ENCODE data around the gene SPAG9. TPM values are rescaled to one million over a fixed set of nuclear protein-coding genes. Genes with fewer than 3 reads are reported as not detected.

Gene SPAG9
- total RNA-seq, 1 donor from 2014 or later: 164 TPM

DNA sequence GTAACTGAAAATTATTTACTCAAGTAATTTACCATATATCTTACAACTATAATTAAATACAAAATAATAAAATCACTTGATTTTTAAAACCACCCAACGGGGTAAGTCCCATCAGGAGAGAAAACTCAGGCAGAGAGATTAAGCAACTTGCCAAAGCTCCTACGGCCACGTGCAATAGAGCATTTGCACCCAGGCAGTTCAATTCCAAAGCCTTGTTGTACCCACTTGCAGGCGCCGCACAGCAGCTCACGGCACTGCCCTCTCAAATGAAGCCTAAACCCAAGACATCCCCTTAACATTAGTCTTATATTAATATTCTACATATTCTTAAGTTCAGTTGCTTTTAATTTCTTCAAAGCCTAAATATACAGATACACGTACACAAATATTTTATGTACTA is 75.7 kb downstream of the SPAG9 start:
- no peak for DNase-seq

DNA sequence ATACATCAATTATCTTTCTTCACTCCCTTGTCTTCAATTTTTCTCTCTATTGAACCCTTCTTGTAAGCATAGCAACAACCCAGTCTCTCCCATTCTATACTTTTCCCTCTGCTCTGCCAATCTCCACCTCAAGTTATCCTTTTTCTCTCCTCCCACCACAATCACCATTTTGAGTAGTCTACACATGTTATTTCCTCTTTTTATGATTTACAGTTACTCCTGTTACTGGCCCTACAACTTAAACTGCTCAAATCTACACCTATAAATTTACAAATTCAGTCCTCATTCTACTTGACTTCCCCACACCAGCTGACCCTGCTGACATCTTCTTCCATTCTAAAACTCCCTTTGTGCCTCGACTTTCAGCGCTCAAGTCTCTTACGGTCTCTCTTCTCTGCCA is 84.6 kb downstream of the SPAG9 start:
- no peak for DNase-seq

DNA sequence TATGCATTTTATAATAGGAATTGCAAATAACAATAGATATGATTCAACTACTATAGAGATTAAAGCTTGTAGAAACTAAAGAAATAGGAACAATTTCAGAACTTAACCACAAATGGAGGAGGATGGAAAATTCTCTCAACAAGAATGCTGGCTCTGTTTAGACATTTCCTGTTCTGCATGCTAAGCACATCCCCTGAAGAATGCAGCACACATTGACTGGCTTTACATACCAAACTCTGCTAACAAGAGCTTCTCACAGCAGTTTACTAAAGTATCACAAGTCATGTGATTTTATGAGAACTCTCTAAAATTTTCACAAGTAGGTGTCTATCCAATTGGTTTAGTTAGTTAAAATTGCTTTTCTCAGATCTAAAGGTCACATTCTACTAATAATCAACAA is 85.2 kb downstream of the SPAG9 start:
- DNase-seq: peak; percentile 95

DNA sequence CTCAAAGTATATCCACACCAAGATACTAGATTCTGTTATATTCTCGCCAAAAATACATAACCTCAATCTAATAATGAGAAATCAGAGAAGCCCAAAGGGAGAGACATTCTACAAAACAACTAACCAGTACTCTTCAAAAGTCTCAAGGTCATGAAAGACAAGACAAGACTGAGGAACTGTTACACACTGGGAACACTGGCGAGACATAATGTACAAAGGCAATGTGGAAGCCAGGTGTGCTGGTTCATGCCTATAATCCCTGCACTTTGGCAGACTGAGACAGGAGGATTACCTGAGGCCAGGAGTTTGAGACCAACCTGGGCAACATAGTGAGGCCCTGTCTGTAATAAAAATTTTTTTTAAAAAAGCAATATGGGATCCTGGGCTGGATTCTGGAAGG is 85.9 kb downstream of the SPAG9 start:
- no peak for DNase-seq

DNA sequence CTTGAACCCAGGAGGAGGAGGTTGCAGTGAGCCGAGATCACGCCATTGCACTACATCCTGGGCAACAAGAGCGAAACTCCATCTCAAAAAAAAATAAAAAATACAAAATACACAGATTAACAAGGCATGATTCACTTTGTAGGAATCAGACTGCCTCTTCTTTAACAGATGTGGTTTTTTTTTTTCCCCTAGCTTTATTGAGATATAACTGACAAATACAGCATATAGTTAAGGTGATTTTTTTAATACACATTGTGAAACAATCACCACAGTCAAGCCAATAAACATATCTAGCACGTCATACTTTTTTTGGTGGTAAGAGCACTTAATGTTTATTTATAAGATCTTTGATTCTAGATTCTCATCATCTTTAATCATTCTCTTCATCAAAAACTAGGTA is 87.8 kb downstream of the SPAG9 start:
- DNase-seq: no peak

DNA sequence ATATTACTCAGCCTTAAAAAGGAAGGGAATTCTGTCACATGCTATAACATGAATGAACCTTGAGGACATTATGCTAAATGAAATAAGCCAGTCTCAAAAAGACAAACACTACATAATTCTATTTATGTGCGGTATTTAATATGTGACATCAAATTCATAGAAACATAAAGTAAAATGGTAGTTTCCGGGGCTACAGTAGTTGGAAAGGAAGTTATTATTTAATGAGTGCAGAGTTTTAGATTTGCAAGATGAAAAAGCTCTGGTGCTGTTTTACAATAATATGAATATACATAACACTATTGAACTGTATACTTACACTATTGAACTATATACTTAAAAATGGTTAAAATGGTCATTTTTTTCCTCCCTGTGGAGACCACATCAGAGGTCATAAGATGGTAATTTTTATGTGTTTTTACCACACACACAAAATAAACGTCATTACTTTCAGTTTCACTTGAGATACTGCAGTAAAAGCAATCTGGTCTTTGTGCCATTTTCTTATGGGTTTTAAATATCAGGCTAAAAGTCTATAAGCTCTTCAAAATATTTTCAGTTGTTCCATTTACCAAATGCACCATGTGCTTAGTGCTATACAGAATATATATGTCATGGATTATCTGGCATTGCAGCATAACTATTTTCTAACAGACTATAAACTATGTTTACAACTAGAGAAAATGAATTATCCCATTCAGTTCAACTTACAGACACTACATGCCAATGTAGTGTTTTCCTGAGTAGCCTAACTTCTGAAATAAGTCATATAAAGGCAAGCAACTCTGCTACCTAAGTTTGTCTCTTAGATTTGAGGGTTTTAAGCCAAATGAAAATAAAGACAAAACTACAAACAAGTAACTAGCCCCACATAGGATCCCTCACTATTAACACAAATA is 90.9 kb downstream of the SPAG9 start:
- DNase-seq: peak; percentile 10

DNA sequence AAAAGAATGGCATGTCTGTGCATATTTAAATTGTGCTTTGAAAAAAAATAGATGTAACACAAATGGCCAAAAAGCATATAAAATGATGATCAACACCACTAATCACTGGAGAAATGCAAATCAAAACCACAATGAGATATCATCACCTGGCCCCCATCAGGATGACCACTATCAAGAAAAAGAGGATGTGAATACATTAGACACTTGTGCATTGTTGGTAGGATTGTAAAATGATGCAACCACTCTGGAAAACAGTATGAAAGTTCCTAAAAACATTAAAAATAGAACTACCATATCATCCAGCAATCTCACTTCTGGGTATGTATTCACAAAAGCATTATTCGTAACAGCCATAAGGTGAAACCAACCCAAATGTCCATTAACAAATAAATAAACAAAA is 91.5 kb downstream of the SPAG9 start:
- no peak for DNase-seq

DNA sequence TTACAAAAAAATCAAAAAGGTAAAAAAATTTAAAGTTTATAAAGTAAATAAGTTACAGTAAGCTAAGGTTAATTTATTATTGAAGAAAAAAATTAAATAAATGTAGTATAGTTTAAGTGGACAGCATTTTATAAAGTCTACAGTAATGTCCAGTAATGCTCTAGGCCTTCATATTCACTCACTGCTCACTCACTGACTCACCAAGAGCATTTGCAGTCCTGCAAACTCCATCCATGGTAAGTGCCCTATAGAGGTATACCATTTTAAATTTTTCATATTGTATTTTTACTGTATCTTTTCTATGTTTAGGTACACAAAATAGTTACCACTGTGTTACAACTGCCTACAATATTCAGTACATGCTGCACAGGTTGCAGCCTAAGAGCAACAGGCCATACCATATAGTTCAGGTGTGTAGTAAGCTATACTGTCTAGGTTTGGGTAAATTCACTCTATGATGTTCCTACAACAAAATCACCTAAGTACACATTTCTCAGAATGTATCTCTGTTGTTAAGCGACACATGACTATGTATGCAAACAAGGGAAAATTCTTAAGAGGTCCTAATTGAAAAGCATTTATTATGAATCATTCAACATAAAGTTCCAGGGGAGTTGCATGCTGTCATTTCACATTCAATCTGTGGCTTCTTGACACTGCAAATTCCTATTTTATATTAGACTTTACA is 92.3 kb downstream of the SPAG9 start:
- no peak for DNase-seq

DNA sequence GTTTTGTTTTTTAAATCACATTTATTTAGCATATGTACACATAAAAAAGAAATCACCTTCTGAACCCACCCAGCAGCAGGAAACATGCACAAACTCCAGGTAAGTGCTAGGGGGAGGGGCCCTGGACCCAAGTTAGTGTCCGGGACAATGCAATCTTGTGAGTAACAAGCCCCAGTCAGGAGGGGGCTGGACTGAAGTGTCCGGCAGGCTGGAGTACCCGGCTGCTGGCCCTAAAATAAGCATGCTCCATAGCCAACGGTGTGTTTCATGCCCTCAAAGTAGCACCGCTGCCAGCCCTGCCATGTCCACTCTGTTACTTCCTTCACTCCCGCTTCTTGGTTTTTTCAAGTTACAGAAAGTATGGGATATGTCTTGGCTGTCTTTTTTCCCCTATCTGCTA is 102.1 kb downstream of the SPAG9 start:
- DNase-seq: no peak

DNA sequence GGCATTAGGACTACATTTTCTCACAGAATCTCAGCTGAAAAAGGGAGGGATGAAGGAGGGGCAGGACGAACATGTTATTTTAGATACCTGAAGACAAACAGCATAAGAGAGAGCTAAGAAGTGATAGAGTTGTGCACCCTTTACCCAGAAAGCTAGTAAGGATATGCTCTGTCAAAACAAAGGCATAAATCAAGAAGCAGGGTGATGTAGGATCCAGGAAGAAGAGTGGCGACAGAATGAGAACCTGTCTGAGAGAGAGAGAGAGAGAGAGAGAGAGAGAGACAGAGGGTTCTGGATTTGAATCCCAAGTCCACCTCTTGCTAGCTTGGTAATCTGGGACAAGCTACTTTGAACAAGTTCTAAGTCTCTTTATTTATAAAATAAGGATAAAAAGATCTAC is 103.4 kb downstream of the SPAG9 start:
- DNase-seq: no peak

DNA sequence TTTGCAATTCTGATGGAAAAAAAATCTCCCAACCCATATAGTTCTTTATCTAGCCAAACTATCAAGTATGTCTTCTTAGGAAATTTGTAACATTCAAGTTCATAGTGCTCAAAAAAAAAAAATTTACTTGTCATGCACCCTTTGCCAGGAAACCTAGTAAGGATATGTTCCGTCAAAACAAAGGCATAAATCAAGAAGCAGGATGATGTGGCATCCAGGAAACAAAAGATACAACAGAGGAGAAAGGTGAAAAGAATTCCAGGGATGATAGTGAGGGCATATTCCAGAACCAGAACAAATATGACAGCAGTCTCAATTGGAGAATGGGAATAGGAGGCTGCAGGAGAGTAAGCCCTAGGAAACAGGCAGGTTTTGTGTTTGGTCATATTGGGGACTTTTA is 104.6 kb downstream of the SPAG9 start:
- no peak for DNase-seq

DNA sequence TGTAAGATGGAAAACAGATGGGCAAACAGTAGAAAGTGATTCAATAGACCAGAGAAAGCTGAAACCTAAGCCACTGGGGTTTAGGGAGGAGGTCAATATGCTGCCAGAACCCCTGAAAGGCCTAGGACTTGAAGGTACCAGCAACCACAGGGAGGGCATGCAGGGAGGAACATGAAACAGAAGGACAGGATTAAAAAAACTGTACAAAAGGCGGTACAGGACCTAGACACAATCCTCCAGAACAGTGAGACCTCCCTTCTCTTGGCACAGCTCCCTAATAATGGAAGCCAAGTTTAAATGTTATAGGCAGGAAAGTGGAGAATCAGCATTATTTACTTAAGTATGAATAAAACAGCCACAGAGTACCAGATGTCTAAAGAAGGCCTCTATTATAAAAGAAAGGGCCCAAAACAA is 105.5 kb downstream of the SPAG9 start:
- peak; percentile 66 for DNase-seq

DNA sequence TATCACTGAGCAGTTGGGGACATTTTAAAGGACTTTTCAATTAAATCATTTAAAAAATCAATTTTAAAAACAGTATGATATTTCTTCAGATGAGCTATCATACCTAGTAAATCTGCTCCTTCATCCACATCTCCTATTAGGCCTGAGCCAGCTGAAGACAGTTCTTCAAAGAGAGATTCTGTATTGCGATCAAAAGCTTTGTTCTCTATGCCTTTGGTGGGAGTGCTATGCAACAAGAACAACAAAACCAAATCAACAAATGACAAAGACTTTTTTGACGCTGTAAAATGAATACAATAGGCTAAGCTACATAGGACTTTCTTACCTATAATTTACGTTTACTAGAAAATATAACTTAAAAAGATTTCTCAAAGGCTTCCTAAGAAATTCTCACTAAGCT is 106.5 kb downstream of the SPAG9 start:
- DNase-seq: no peak

DNA sequence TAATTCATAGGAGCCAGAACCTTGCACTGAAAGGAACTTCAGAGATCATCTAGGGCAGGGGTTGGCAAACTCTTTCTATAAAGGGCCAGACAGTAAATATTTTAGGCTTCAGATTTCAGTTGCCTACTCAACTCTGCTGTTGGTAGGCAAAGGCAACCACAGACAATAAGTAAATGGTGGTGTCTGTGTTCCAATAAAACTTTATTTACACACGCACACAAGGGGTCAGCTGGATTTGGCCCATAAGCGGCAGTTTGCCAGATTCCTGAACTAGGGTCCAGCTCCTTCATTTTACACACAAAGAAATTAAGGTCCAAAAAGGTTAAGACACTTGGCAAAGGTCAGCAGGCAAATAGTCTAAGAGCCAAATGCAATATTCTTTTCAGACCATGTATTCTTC is 107.3 kb downstream of the SPAG9 start:
- DNase-seq: no peak

DNA sequence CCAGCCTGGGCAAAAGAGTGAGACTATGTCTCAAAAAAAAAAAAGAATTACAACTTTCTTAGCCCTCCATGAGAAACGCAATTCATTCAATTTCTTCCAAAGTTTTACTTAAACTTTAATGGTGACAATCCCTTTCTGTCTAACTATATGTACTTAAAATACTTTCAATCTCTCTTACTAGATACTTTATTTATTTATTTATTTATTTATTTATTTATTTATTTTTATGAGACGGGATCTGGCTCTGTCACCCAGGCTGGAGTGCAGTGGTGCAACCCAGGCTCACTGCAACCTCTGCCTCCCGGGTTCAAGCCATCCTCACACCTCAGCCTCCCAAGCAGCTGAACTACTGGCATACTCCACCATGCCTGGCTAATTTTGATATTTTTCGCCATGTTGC is 108.1 kb downstream of the SPAG9 start:
- no peak for DNase-seq

DNA sequence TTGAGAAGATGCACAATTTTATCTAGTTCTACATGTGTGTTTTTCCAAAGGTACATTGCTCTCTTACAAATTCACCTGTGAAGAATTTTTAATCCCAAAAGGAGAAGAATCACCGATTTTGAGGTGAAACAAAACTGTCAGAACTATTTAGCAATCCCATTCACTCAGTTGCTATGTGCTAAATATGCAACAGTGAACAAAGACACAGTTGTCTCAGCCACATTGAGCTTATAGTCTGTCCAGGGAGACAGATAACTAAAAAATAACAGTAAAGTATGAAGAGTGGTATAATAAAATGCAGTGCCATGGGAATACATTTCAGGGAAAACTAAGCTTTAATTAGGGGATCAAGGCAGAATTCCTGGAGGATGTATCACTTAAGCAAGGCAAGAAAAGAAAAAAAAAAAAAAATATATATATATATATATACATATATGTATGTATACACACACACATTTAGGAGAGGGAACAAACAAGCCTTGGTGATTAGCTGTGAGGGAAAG is 110.4 kb downstream of the SPAG9 start:
- DNase-seq: no peak

DNA sequence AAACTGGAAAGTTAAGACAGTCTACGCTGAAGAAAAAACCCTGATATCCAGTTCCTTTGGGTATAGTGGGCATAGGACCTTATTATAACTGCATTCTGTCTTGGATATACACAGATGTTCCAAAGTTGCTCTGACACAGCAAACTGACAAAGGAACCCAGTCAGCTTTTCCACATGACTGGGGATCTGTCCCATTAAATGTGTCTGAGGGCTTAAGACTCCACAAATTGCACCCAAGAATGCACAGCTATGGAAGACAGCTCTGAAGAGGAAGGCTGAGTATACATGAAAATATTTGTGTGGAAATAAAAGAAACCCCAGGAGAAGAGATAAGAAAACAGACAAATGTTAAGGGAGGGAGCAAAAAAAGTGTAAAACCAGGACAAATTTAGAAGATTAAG is 114.1 kb downstream of the SPAG9 start:
- no peak for DNase-seq

DNA sequence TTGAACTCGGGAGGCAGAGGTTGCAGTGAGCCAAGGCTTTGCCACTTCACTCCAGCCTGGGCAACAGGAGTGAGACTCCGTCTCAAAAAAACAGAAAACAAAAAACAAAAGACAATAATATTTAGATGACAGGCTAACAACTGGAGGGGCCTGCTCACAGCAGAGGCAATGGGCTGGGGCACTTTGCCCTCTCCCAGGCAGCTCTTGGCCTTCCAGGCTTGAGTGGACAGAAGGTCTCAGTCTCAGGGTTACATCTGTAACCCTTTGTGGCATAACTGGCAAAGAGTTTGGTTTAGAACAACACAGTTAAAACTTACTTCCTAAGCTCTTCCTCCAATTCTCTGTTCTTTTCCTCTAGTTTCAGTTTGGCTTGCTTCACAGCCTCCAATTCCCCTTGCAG is 114.9 kb downstream of the SPAG9 start:
- no peak for DNase-seq

DNA sequence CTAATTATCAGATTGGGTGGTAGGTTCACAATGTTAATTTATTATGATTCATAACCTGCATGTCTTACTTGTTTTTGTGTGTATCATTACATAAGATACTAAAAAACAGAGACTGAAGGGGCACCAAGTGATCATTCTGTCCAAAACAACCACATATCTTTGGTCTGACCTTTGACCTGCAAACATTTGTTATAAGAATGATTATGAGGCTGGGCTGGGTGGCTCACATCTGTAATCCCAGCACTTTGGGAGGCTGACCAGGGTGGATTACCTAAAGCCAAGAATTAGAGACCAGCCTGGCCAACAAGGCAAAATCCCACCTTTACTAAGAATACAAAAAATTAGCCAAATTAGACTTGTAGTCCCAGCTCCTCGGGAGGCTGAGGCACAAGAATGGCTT is 116.4 kb downstream of the SPAG9 start:
- DNase-seq: no peak

DNA sequence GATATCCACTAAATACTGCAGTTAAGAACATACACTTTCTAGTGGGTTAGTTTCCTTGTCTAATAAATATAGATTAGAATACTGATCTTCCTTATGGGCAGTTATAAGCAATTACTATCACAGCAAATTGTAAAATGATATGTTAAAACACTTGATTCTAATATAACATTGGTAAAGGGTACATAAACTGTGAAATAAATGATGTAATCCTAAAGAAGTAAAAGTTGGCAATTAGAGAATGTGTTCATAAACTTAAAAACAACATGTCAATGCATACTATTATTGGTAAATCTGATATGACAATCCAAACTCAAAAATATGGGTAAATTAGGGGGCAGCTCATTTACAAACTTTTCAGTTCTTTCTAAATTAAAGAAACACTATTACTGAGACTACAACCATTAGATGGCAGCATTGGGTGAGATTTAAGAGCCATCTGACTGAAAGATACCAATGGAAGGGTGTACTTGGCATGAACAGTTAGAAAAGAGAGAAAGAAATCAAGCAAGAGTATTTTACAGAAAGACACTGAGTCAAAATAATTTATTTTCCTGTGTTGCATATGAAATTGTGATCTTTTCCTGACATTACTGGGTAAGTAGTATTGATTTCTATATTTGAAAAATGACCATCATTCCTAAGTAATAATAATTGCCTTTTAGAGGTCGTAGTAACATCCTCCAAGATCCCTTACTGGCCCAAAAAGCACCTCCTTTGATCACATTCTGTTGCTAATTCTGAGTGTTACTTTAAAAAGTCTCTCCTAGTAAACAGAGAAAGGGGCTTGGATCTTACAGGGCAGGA is 119.6 kb downstream of the SPAG9 start:
- peak; percentile 52 for DNase-seq

DNA sequence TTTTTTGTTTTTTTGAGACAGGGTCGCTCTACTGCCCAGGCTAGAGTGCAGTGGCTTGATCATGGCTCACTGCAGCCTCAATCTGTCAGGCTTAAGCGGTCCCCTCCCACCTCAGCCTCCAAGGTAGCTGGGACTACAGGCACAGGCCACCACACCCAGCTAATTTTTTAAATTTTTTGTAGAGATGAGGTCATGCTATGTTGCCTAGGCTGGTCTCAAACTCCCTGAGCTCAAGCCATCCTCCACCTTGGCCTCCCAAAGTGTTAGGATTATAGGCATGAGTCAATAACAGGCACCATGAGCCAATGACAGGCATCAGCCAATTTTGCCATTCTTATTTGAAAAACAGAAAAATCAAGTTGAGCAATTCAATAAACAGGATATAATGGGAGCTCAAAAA is 125.0 kb downstream of the SPAG9 start:
- DNase-seq: no peak

DNA sequence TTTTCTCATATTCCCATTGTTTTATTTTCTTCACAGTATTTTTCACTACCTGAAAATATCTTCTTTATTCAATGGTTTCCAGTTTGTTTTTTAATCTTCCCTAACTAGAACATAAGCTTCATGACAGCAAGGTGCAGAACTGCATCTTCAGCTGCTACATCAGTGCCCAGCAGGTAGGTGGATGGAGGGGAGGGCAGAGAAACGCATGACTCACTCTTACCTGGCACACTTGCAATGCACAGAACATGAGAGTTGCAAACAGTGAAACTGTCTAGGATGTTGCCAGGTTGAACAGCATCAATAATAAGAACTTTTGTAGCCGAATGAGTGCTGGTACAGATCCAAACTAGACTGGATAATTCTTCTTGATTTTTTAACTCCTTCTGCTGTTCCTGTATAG is 127.1 kb downstream of the SPAG9 start:
- no peak for DNase-seq

DNA sequence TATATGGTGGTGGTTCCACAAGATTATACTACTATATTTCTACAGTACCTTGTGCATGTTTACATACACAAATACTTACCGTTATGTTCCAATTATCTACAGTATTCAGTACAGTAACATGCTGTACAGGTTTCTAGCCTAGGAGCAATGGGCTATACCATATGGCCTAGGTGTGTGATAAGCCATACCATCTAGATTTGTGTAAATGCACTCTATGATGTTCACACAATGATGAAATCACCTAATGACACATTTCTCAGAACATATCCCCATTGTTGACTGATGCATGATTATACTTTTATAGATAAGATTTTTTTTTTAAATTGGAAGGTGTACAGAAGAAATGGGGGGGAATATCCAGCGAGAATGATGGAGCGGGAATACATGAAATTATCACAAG is 131.5 kb downstream of the SPAG9 start:
- DNase-seq: no peak

Data from skin of body (tissue), 2 donors.